ENCODE results near the gene TTC5.
"Not testable (repeated sequence)": the region's sequence is repeated elsewhere in the genome, so short reads cannot be mapped to it uniquely, and the experiment has no call there.

TTC5 gene

GRCh38 chr14:20295067-20295466 is 10.7 kb downstream of the TTC5 start:
- H3K9me3 ChIP-seq (replicated peaks; ENCODE audit: insufficient read depth, low read length), result no peaks in the 10 kb centered on the region
- H3K4me3 ChIP-seq (ENCODE audit: low read length), result no peak overlapping the region
- TF ChIP-seq CTCF (IDR thresholded peaks at IDR 0.05; ENCODE audit: low read length) (no peak), EZH2 (optimal IDR thresholded peaks at IDR 0.05; ENCODE audit: low read depth, low read length) (no peak), EZH2phosphoT487 (IDR thresholded peaks at IDR 0.05; ENCODE audit: low read length) (no peak)
- H3K4me2 ChIP-seq (ENCODE audit: low read depth, low read length), result no peak overlapping the region
- no peaks in the 10 kb centered on the region for H3K36me3 ChIP-seq (replicated peaks; ENCODE audit: insufficient read depth, low read length)
- H3K9me2 ChIP-seq (replicated peaks; ENCODE audit: insufficient read depth, low read length), result no peaks in the 10 kb centered on the region
- DNase-seq, result no peak
- no peaks in the 10 kb centered on the region for H3F3A ChIP-seq (ENCODE audit: insufficient read depth, low read length)
- no peak overlapping the region for H2AFZ ChIP-seq (ENCODE audit: low read length)
- no peaks in the 10 kb centered on the region for H3K4me1 ChIP-seq (ENCODE audit: low read length)
- H4K20me1 ChIP-seq (ENCODE audit: insufficient read depth, low read length), result no peaks in the 10 kb centered on the region
- H3K27me3 ChIP-seq (replicated peaks; ENCODE audit: insufficient read depth, low read length), result no peaks in the 10 kb centered on the region
- H3K27ac ChIP-seq (ENCODE audit: low read length), result no peak overlapping the region
- H3K79me2 ChIP-seq (ENCODE audit: low read length), result no peaks in the 10 kb centered on the region
- no peak overlapping the region for H3K9ac ChIP-seq (ENCODE audit: low read length)

GRCh38 chr14:20294636-20295035 is 11.1 kb downstream of the TTC5 start:
- TF ChIP-seq CTCF (IDR thresholded peaks at IDR 0.05; ENCODE audit: low read length) (no peak), EZH2 (optimal IDR thresholded peaks at IDR 0.05; ENCODE audit: low read depth, low read length) (no peak), EZH2phosphoT487 (IDR thresholded peaks at IDR 0.05; ENCODE audit: low read length) (no peak)
- H3K36me3 ChIP-seq (replicated peaks; ENCODE audit: insufficient read depth, low read length), result no peaks in the 10 kb centered on the region

GRCh38 chr14:20281998-20282397 is 23.8 kb downstream of the TTC5 start:
- not testable (repeated sequence) for DNase-seq; H3K9ac ChIP-seq (ENCODE audit: low read length); H3K4me1 ChIP-seq (ENCODE audit: low read length); H3F3A ChIP-seq (ENCODE audit: insufficient read depth, low read length); H3K27me3 ChIP-seq (replicated peaks; ENCODE audit: insufficient read depth, low read length); H3K79me2 ChIP-seq (ENCODE audit: low read length); H4K20me1 ChIP-seq (ENCODE audit: insufficient read depth, low read length); H3K9me3 ChIP-seq (replicated peaks; ENCODE audit: insufficient read depth, low read length); H3K9me2 ChIP-seq (replicated peaks; ENCODE audit: insufficient read depth, low read length); H3K27ac ChIP-seq (ENCODE audit: low read length); H2AFZ ChIP-seq (ENCODE audit: low read length); H3K4me2 ChIP-seq (ENCODE audit: low read depth, low read length); H3K36me3 ChIP-seq (replicated peaks; ENCODE audit: insufficient read depth, low read length); H3K4me3 ChIP-seq (ENCODE audit: low read length)

More at GRCh38 chr14:20294636-20295035, 11.1 kb downstream of the TTC5 start:
- DNase-seq, result no peak
- no peak overlapping the region for H3K4me2 ChIP-seq (ENCODE audit: low read depth, low read length)
- H4K20me1 ChIP-seq (ENCODE audit: insufficient read depth, low read length), result no peaks in the 10 kb centered on the region
- H2AFZ ChIP-seq (ENCODE audit: low read length), result no peak overlapping the region
- no peaks in the 10 kb centered on the region for H3K9me3 ChIP-seq (replicated peaks; ENCODE audit: insufficient read depth, low read length)
- H3K79me2 ChIP-seq (ENCODE audit: low read length), result no peaks in the 10 kb centered on the region
- H3K27me3 ChIP-seq (replicated peaks; ENCODE audit: insufficient read depth, low read length), result no peaks in the 10 kb centered on the region
- no peaks in the 10 kb centered on the region for H3K9me2 ChIP-seq (replicated peaks; ENCODE audit: insufficient read depth, low read length)
- no peak overlapping the region for H3K27ac ChIP-seq (ENCODE audit: low read length)
- no peaks in the 10 kb centered on the region for H3F3A ChIP-seq (ENCODE audit: insufficient read depth, low read length)
- H3K4me3 ChIP-seq (ENCODE audit: low read length), result no peak overlapping the region
- H3K9ac ChIP-seq (ENCODE audit: low read length), result no peak overlapping the region
- no peaks in the 10 kb centered on the region for H3K4me1 ChIP-seq (ENCODE audit: low read length)

GRCh38 chr14:20280265-20280664 is 25.5 kb downstream of the TTC5 start:
- not testable (repeated sequence) for H2AFZ ChIP-seq (ENCODE audit: low read length); H3K9me2 ChIP-seq (replicated peaks; ENCODE audit: insufficient read depth, low read length); H3K4me1 ChIP-seq (ENCODE audit: low read length); H3K79me2 ChIP-seq (ENCODE audit: low read length); H3K9me3 ChIP-seq (replicated peaks; ENCODE audit: insufficient read depth, low read length); H3K4me2 ChIP-seq (ENCODE audit: low read depth, low read length); H4K20me1 ChIP-seq (ENCODE audit: insufficient read depth, low read length); H3K4me3 ChIP-seq (ENCODE audit: low read length); DNase-seq; H3K27ac ChIP-seq (ENCODE audit: low read length); H3K9ac ChIP-seq (ENCODE audit: low read length); H3F3A ChIP-seq (ENCODE audit: insufficient read depth, low read length); H3K27me3 ChIP-seq (replicated peaks; ENCODE audit: insufficient read depth, low read length); H3K36me3 ChIP-seq (replicated peaks; ENCODE audit: insufficient read depth, low read length)

Data from MM.1S (cell line).